SH-SY5Y (cell line): Measurements from ENCODE around the gene FMNL2.

Source experiments
- GATA2 ChIP-seq: IDR thresholded peaks from 2 replicates; pipeline ENCODE4 v1.6.1; 2011; ENCODE audit warnings: mild to moderate bottlenecking, low read depth, low read length
- GATA3 ChIP-seq: IDR thresholded peaks from 2 replicates; pipeline ENCODE4 v1.6.1; 2011; ENCODE audit warnings: low read depth, mild to moderate bottlenecking, low read length, moderate library complexity

Gene FMNL2

DNA sequence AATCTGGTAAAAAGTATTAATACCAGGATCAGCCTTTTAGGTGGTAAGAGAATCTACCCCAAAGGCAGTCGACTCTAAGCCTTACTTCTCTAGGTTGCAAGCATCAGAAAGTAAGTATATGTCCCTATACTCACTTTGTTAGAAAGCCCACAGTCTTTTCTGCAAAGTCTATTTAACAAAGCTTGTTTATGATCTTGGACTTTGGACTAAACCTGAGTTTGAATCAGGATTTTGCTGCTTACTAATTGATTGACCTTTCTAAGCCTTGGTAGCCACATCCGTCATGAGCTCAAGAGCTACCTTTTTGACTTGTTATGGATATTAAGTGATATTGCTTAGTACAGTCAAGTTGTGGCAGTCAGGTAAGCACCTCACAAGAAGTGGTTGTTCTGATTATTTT lies 18.4 kb downstream of the FMNL2 start:
- TF ChIP-seq GATA3 (no peak), GATA2 (no peak)

DNA sequence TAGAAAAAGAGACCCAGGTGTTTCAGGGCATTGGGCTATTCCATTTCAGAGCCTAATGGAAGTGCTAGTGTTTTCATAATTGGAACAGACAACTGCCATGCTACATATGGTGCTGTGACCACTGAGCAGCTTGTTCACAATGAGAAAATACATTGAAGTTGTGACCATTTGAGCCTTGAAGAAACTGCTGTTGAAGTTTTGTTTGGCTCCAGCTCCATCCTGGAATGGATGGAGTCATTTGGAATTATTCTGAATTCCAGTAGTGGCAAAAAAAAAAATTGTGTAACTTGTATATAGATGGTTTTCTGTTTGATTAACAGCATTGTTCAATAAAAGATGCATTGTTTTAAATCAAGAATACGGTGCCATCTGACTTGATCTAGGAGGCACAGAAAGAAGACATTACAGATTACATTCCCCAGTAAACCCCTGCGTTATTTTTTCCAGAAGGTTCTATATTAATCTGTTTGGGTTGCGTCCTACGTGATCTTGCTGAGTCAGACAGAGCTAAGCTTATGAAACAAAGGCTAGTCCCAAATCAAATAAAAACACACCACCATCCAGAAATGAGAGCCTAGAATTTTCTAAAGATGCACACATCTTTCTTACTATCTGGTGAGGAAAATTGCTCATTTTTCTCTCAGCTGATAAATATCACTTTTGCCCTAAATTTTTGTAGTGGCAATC lies 19.2 kb downstream of the FMNL2 start:
- no peak for TF ChIP-seq GATA2
- TF ChIP-seq GATA3 = no peak

DNA sequence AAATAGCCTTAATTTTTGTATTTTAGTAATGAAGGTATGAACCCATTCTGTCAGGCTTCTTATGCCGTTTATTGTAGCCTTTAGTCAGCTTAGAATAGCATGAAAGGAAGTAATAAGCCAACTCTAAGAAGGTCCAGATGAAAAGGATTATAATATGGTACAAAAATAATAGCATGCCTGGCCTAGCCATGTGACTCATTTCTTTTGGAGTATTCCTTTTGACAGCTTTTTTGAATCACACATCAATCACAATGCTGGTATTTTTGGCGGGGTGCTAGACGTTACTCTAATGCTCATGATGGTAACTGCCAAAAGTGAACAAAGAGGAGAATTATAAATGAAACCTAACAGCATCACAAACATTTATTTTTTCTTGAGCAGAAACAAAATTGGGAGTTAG lies 19.9 kb downstream of the FMNL2 start:
- TF ChIP-seq GATA3 (no peak), GATA2 (no peak)

DNA sequence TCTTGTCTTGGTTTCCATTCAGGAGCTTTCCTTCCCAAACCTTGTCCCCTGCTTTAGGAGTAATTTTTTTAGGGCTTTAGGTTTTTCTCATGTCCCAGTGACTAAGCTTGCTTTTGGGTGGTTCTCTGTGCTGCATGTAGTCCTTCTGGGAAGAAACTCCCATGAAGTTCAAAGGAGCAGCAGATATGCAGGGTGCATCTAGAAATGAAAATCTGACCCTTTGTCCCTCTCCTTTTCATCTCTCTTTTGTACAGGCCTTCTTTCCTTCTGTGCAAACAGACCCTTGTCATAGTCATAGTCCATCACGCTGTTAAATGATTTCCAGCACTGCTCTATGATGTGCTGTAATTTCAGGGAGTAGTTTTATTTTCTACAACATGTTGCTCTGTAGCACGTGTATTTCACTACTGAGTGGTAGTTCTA lies 20.4 kb downstream of the FMNL2 start:
- TF ChIP-seq GATA2 (no peak), GATA3 (no peak)

DNA sequence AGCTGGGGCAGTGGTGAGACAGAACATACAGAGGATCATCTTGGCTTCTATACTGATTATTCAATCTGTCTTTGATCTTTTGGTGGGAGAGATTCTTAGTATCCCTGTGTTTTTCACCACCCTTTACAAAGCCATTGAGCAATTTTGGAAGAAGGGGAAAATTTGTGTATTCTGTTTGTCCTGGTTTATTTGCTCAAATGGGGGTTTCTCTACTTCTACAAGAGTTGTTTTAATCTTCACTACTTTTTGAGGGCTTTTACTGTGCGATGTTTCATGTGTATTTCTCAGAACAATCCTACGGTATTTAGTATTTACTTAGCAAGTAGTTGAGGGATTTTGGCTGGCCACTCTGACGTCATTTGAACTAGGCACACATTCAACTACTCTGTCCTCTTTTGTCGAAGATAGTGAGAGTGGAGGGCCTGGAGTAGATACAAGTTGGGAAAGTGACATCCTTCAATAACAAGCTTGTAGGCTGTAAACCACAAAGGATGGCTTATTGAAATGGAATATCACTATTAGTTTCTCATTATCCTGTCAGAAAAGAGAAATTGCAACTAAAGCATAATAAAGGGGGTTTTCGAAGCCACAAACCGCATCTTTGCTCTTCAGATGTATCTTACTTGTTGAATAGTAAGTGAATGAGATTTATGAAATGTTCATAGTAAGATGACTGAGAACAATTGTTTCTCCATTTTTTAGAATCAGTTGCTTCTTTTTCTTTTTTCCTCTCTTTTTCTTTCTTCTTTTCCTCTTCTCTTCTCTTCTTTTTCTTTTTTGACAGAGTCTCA lies 24.8 kb downstream of the FMNL2 start:
- TF ChIP-seq GATA3 (no peak), GATA2 (no peak)

DNA sequence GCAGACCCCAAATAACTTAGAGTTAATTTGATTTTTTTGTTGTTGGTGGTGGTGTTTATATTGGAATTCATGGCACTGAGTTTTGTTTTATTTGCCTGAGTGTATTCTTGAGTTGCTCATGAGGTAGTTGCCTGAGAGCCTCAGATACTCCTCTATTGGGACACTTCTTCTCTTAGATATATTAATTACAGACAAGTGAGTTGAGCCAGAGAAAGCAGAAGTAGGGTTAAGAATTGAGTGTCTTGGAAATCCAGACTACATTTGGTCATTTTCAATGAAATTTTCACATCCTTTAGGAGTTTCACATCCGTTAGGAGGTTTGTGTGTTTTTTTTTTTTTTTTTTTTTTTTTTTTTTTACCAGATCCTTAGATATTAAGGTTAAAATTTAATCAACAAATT lies 29.0 kb downstream of the FMNL2 start:
- TF ChIP-seq GATA3 = no peak
- TF ChIP-seq GATA2 = no peak

DNA sequence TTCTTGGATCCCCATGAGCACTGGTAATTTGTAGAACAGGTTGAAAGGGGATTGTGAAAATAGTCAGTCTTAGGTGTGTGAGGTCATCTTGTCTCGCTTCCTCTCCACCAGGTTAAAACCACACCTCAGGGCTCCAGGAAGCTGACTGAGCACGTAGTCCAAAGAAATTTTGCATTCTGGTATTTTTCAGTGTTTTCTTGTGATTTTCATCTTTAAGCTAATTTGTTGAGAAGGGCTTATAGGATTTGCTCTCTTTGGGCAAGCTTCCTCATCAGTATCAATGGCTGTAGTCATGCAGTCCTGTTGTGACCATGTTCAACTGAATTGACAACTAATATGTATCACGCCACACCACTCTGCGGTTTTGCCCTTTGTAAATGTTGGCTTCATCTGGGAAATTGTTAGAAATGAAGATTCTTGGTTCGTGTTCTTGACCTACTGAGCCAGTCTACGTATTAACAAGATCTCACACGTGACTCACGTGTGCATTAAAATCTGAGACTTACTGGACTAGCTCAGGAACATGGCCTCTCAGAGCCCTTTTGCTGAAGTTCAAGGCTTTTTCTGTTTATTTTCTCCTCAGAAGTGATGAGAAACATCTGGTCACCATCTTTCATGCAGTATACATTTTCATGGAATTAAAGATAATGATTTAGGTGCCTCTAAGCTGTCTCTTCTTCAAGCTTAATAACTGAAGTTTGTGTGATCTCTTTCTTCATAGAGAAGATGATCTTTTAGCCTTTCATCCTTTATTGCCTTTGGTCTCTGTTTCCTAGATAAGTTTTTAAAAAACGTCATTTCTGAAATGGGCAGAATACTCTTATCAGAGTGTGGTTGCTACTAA lies 32.8 kb downstream of the FMNL2 start:
- no peak for TF ChIP-seq GATA3
- TF ChIP-seq GATA2 = no peak

DNA sequence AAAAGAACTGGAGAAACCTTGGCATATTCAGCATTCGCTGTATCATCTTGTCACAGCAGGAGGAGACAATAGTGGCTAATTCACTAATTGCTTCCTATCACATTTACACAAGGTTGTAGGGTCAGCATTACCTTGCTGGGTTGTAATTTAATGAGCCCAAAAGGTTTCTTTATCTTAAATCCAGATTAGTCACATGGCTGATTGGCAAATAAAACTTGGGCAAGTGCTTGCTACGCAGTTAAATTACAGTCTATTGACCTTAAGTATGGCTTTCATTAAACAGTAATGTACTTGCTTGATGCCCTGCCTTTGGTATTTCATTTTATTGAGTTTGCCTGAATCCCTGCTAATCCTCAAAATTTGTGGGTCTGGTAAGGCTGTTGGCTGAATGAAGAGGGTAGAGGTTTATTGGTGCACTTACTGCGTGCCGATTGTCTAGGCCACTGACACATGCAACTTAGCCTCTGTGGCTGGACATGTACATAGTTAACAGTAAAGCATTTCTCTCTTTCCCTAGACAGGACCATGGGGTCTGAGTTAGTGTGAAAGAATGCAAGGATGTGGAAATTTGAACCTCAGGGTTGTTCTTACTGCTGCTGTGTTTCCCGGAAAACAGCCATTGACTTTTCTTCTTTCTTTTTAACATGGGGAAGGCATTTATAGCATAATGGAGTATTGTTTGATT lies 34.3 kb downstream of the FMNL2 start:
- TF ChIP-seq GATA2 (no peak), GATA3 (no peak)

DNA sequence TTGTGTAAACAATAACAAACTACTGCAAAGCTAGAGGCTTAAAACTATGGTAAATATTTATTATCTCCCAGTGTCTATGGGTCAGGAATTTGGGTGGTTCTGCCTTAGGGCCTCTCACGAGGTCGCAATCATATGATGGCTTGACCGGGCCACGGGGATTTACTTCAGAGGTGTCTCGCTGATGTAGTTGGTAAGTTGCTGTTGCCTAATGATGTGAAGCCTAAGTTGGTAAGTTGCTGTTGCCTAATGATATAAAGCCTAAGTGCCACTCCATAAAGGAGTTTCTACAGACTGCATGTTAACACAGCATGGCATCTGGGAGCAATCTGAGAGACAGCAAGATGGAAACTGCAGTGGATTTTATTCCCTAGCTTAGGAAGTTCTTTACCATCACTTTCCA lies 35.8 kb downstream of the FMNL2 start:
- TF ChIP-seq GATA3 (no peak), GATA2 (no peak)

DNA sequence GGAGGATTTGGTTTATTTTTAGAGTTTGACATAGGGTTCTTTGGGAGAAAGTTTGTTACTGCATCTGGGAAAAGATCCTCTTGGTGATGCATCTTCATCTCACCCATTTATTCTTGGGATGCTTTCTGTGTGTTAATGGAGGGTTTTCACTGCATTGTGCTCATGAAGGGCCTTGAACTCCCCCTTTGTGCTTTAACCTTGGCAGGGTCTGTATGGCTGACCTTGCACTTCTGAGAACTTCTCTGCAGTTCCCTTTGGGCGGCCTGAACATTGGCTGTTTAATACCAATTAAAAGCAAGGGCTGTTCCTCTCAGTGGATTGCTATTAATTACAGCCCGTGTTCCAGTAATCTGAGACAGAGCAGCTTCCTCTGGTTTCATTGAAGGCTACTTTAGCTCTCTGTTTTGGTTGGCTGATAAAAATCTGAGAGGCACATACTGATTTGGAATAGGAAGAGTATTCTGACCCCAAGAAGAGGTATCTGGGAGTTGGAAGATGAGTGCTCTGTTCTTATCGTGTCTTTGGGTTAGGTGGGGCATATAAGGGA lies 37.5 kb downstream of the FMNL2 start:
- TF ChIP-seq GATA3 (no peak), GATA2 (no peak)

DNA sequence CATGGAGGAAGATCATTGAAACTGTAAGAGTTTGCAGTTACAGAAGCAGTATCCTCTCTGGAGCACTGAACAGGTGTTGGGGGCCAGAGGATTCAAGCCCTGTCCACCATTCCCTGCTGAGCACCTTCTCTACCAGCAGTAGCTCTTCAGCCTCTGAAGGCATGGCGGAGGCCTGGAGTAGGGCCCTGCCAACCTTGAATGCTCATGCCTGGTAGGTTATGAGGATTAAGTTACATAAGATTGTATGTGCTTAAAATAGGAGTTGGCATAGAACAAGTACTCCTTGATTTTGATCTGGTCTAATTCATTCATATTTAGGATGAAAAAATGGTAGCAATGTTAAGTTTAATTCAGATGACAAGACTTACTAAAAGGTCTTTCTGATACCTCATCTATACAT lies 40.2 kb downstream of the FMNL2 start:
- TF ChIP-seq GATA3 (no peak), GATA2 (no peak)

DNA sequence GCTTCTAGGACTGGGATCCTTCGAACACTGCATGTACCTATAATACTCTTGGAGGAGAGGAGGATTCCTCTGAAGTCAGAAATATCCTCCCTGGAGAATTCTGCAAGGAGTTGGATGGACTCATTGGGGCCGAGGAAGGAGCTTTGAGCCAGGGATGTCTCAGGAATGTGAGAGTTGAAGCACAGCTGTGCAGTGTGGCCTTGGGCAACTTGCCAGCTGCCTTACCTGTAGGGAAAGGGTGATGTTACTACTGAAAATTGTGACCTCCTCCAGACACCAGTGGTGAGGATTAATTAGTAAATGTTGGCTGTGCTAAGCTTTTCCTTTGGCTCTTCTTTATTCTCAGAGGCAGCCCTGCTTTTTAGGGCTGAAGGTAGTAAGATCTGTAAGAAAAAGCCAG lies 41.4 kb downstream of the FMNL2 start:
- TF ChIP-seq GATA3 (no peak), GATA2 (no peak)

DNA sequence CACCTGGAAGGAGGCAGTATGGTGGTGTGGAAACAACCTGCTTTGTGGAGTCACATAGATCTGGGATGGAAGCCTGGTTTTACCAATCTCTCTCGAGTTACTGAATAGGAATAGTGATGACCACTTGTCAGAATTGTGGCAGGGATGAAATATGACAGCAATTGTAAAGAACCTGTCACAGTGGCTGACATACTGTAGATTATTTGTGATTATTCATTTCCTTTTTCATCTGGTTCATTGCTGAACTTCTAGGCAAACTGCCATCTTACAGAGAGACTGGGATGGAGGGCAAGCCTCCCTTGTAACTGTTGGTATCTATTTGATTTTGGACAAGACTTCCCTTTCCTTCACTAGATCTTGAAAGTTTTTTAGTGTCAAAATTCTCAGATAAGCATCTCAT lies 42.0 kb downstream of the FMNL2 start:
- no peak for TF ChIP-seq GATA3
- no peak for TF ChIP-seq GATA2
